Keratinocyte (primary cell): Measurements from ENCODE around the gene RGCC.
"Not testable (repeated sequence)": the region's sequence is repeated elsewhere in the genome, so short reads cannot be mapped to it uniquely, and the experiment has no call there.

Source experiments
- EZH2 ChIP-seq: IDR thresholded peaks from one replicate; pipeline ENCODE4 v1.6.1; 2012; ENCODE audit warnings: inconsistent platforms, mild to moderate bottlenecking, low read length, moderate library complexity
- TF ChIP-seq, protein P1 (sequence below), 3 experiments: IDR thresholded peaks in 1 of 3; conservative IDR thresholded peaks in 1 of 3; optimal IDR thresholded peaks in 1 of 3; 2 replicates in 2 of 3; 3 replicates in 1 of 3; pipeline versions ENCODE3 to v1.5.1; 2011; ENCODE audit warnings: low read length in 3 of 3, mild to moderate bottlenecking in 3 of 3, moderate library complexity in 2 of 3, control low read depth in 1 of 3, inconsistent platforms in 1 of 3; ENCODE audit not compliant: insufficient read depth in 2 of 3; ENCODE audit errors: extremely low read depth in 1 of 3

DNA sequence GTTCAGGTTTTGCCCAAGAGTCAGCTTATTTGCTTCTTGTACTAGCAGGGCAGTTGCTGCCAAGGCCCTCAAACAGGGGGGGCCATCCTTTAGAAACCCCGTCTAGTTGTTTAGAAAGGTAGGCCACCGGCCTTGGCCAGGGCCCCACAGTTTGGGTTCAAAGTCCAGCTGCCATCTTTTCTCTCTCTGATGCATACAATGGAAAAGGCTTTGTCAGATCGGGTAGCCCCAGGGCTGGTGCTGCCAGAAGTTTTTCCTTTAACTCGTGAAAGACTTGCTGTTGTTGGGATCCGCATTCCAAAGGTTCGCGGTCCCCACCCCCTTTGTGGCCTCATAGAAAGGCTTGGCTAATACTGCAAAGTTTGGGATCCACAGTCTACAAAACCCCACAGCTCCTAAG, 35.4 kb upstream of the RGCC start:
- TF ChIP-seq, protein P1, sequence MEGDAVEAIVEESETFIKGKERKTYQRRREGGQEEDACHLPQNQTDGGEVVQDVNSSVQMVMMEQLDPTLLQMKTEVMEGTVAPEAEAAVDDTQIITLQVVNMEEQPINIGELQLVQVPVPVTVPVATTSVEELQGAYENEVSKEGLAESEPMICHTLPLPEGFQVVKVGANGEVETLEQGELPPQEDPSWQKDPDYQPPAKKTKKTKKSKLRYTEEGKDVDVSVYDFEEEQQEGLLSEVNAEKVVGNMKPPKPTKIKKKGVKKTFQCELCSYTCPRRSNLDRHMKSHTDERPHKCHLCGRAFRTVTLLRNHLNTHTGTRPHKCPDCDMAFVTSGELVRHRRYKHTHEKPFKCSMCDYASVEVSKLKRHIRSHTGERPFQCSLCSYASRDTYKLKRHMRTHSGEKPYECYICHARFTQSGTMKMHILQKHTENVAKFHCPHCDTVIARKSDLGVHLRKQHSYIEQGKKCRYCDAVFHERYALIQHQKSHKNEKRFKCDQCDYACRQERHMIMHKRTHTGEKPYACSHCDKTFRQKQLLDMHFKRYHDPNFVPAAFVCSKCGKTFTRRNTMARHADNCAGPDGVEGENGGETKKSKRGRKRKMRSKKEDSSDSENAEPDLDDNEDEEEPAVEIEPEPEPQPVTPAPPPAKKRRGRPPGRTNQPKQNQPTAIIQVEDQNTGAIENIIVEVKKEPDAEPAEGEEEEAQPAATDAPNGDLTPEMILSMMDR (optimal IDR thresholded peaks at IDR 0.05 in 1 of 3, IDR thresholded peaks at IDR 0.05 in 1 of 3, conservative IDR thresholded peaks at IDR 0.05 in 1 of 3; ENCODE audit: extremely low read depth in 1 of 3, insufficient read depth in 2 of 3, low read length in 3 of 3): not testable (repeated sequence)
- TF ChIP-seq EZH2: not testable (repeated sequence)
